ENCODE data around the gene CHST6. TPM values are rescaled to one million over a fixed set of nuclear protein-coding genes. Genes with fewer than 3 reads are reported as not detected.

Gene CHST6
- total and polyA plus RNA-seq, 9 of the 15 experiments (the other 6 are each of a cell fraction or from before 2014, with no cell fraction given) = 0.01 to 0.05 (median 0.02) TPM; not detected in 6

DNA sequence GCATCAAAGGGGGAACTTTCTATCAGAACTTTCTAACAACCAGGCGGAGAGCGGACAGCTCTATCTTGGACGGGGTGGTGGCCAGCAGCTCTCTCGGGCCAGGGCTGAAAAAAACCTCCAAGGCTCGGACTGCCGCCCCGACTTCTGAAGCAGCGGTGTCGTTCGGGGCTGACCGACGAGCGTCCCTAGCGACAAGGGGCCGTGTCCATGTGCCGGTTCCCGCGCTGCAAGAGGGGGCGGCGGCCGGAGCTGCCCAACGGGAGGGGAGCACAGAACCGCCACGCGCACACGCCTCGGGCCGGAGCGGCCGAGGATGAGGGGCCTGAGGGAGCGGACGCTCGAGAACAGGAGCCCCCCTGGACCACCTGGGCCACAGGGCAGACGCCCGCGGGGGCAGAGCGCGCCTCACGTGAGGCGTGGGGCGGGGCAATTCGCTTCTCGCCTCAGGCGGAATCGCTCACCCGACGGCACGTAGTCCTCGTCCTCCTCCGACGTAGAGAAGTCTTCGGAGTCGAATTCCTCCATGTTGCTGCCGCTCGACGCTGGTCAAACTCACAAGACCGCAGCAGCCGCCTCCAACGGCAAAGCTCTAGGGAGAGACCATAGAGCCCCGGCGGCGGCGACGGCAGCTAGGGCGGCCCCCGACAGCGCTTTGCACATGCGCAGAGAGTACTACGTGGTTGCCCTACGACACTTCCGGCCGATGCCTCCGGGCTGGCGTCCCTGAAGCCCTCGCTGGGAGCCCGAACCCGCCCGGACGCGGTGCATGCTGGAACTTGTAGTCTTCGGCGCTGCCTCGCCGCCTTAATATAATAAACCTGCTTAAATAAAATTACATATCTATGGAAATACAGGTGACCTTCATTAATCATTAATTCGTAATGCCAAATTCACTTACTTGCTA, 62.2 kb downstream of the CHST6 start, which contains the start of gene CFDP1 (continued):
- TF ChIP-seq, protein P1, sequence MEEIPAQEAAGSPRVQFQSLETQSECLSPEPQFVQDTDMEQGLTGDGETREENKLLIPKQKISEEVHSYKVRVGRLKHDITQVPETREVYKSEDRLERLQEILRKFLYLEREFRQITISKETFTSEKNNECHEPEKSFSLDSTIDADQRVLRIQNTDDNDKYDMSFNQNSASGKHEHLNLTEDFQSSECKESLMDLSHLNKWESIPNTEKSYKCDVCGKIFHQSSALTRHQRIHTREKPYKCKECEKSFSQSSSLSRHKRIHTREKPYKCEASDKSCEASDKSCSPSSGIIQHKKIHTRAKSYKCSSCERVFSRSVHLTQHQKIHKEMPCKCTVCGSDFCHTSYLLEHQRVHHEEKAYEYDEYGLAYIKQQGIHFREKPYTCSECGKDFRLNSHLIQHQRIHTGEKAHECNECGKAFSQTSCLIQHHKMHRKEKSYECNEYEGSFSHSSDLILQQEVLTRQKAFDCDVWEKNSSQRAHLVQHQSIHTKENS (CRISPR knock-in tag; IDR thresholded peaks at IDR 0.05) = no peak
- TF ChIP-seq CXXC5 (CRISPR knock-in tag; IDR thresholded peaks at IDR 0.05) (peak; percentile 92), XRCC5 (IDR thresholded peaks at IDR 0.05; ENCODE audit: low read depth, low read length) (peak; percentile 31; the same call in 1 of the 2 replicates), SMAD4 (CRISPR knock-in tag; conservative IDR thresholded peaks at IDR 0.05) (peak; percentile 55), KLF10 (CRISPR knock-in tag; IDR thresholded peaks at IDR 0.05) (no peak), DIDO1 (tag; IDR thresholded peaks at IDR 0.05; ENCODE audit: low read depth) (0 out of 2 replicates have a peak, but pooled peaks have one; percentile 61), PHB2 (IDR thresholded peaks at IDR 0.05; ENCODE audit: low read depth) (no peak), ERF (CRISPR knock-in tag; IDR thresholded peaks at IDR 0.05) (peak; percentile 78; the same call in 1 of the 2 replicates), TGIF2 (CRISPR knock-in tag; IDR thresholded peaks at IDR 0.05) (peak; percentile 24; the same call in 1 of the 2 replicates)
- TF ChIP-seq, protein P2, sequence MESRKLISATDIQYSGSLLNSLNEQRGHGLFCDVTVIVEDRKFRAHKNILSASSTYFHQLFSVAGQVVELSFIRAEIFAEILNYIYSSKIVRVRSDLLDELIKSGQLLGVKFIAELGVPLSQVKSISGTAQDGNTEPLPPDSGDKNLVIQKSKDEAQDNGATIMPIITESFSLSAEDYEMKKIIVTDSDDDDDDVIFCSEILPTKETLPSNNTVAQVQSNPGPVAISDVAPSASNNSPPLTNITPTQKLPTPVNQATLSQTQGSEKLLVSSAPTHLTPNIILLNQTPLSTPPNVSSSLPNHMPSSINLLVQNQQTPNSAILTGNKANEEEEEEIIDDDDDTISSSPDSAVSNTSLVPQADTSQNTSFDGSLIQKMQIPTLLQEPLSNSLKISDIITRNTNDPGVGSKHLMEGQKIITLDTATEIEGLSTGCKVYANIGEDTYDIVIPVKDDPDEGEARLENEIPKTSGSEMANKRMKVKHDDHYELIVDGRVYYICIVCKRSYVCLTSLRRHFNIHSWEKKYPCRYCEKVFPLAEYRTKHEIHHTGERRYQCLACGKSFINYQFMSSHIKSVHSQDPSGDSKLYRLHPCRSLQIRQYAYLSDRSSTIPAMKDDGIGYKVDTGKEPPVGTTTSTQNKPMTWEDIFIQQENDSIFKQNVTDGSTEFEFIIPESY (CRISPR knock-in tag; IDR thresholded peaks at IDR 0.05) = peak; percentile 10; the same call in 1 of the 2 replicates
- TF ChIP-seq, protein P3, sequence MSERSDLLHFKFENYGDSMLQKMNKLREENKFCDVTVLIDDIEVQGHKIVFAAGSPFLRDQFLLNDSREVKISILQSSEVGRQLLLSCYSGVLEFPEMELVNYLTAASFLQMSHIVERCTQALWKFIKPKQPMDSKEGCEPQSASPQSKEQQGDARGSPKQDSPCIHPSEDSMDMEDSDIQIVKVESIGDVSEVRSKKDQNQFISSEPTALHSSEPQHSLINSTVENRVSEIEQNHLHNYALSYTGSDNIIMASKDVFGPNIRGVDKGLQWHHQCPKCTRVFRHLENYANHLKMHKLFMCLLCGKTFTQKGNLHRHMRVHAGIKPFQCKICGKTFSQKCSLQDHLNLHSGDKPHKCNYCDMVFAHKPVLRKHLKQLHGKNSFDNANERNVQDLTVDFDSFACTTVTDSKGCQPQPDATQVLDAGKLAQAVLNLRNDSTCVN (CRISPR knock-in tag; IDR thresholded peaks at IDR 0.05) = no peak

Measured in K562 (cell line).